ENCODE results near the gene LGMN. TPM values are rescaled to one million over a fixed set of nuclear protein-coding genes. Genes with fewer than 3 reads are reported as not detected.

Gene LGMN
- total and polyA plus RNA-seq, 2 of the 8 experiments (the other 6 are each of a cell fraction or from before 2014, with no cell fraction given), result 57.4 to 83.4 TPM

DNA sequence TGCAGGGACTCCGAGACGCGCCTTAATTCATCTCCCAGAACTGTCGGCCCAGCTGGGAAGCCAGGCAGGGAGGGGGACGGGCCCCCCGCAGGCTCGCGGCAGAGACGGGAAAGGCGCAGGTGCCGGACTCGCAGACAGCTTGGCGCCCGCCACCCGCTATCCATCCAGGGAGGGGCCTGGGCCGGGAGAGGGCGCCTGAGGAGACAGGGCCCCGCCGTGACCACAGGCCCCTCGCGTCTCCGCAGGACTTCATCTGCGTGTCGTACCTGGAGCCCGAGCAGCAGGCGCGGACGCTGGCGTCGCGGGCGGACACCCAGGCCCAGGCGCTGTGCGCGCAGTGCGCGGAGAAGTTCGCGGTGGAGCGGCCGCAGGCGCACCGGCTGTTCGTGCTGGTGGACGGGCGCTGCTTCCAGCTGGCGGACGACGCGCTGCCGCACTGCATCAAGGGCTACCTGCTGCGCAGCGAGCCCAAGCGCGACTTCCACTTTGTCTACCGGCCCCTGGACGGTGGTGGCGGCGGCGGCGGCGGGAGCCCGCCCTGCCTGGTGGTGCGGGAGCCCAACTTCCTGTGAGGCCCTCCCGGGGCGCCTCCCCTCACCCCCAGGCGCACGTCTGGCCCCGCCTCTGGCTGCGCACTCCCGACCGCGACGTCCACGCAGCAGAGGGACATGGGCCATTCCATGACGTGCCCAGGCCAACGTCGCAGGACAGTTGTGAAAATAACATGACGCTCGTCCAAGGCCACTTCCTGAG, 60.6 kb downstream of the LGMN start (continued):
- TF ChIP-seq EP300 (IDR thresholded peaks at IDR 0.05; ENCODE audit: borderline replicate concordance in 1 of 2, low read depth in 2 of 2, low read length in 2 of 2), result no peak
- TF ChIP-seq CTBP2 (IDR thresholded peaks at IDR 0.05; ENCODE audit: borderline replicate concordance, insufficient read depth, insufficient read length, low read length), result peak; percentile 44

Data from H1 (cell line).